Osteoblast (primary cell): ENCODE results near the gene ZNF500. TPM values are rescaled to one million over a fixed set of nuclear protein-coding genes. Genes with fewer than 3 reads are reported as not detected.

Experiments used
- DNase-seq: peaks from one replicate; pipeline ENCODE4 v3.0.0; 2011; ENCODE audit warnings: low spot score, mixed read lengths; ENCODE audit not compliant: insufficient read length; ENCODE audit errors: missing footprints
- H2AFZ ChIP-seq: 2 replicates; pipeline ENCODE4 v1.6.0; 2011; ENCODE audit warnings: mild to moderate bottlenecking, low read length
- H3K27ac ChIP-seq: 2 replicates; pipeline ENCODE4 v1.5.1; 2011; ENCODE audit warnings: mild to moderate bottlenecking, low read depth, low read length, moderate library complexity
- H3K27me3 ChIP-seq: 2 replicates; pipeline ENCODE4 v1.6.0; 2012; ENCODE audit warnings: mild to moderate bottlenecking, control low read depth, inconsistent platforms, low read length, moderate library complexity; ENCODE audit not compliant: insufficient read depth
- H3K36me3 ChIP-seq: 2 replicates; pipeline ENCODE4 v1.5.1; 2011; ENCODE audit warnings: mild to moderate bottlenecking, low read length, control low read depth, moderate library complexity; ENCODE audit not compliant: insufficient read depth
- H3K4me1 ChIP-seq: 2 replicates; pipeline ENCODE4 v1.5.1; 2011; ENCODE audit warnings: mild to moderate bottlenecking, low read length, control low read depth, moderate library complexity; ENCODE audit not compliant: insufficient read depth
- H3K4me2 ChIP-seq: 2 replicates; pipeline ENCODE4 v1.6.0; 2011; ENCODE audit warnings: mild to moderate bottlenecking, low read length; ENCODE audit not compliant: insufficient read depth
- H3K4me3 ChIP-seq: fragments of 200-600 bp; sonication (generic); 3 replicates; pipeline ENCODE4 v1.5.1; 2012; ENCODE audit warnings: mild to moderate bottlenecking, low read length, inconsistent platforms; ENCODE audit not compliant: insufficient read depth
- H3K79me2 ChIP-seq: 2 replicates; pipeline ENCODE4 v1.6.0; 2012; ENCODE audit warnings: mild to moderate bottlenecking, low read length, control low read depth, inconsistent platforms; ENCODE audit not compliant: insufficient read depth
- H3K9me3 ChIP-seq: 2 replicates; pipeline ENCODE4 v1.5.1; 2011; ENCODE audit warnings: low read depth, low read length, control low read depth
- H4K20me1 ChIP-seq: 2 replicates; pipeline ENCODE4 v1.6.0; 2012; ENCODE audit warnings: mild to moderate bottlenecking, low read length, control low read depth; ENCODE audit not compliant: insufficient read depth
- CTCF ChIP-seq: IDR thresholded peaks from 2 replicates; pipeline ENCODE4 v1.5.1; 2011; ENCODE audit warnings: mild to moderate bottlenecking, low read depth, low read length, moderate library complexity; ENCODE audit errors: extremely low read depth
- total RNA-seq: library from RNA; depleted of rRNA; stranded (reverse); fragments of >200 nt; gene quantifications from 2 replicates; pipeline ENCODE4 v1.2.3, GENCODE V29; 2012

The ZNF500 gene
- total RNA-seq, 1 donor = 14.5 TPM

- TF ChIP-seq CTCF = no peak
- Histone ChIP-seq H2AFZ (peak overlapping the region; percentile 83), H4K20me1 (peaks cover 4% of the 10 kb centered on the region), H3K4me3 (peak overlapping the region; percentile 99), H3K79me2 (peaks cover 34% of the 10 kb centered on the region), H3K36me3 (peaks cover 37% of the 10 kb centered on the region), H3K9me3 (no peaks in the 10 kb centered on the region), H3K4me2 (peak overlapping the region; percentile 80), H3K4me1 (peaks cover 20% of the 10 kb centered on the region), H3K27me3 (no peaks in the 10 kb centered on the region), H3K27ac (peak overlapping the region; percentile 83)
- peak; percentile 79 for DNase-seq
These were observed 1.2 kb downstream of the ZNF500 start for GRCh38 chr16:4765511-4766474.

- H3K4me1 ChIP-seq = peaks cover 16% of the 10 kb centered on the region
- H3K4me2 ChIP-seq = no peak overlapping the region
- no peaks in the 10 kb centered on the region for H3K27me3 ChIP-seq
- no peak overlapping the region for H2AFZ ChIP-seq
- peak; percentile 3 for DNase-seq
- no peak overlapping the region for H3K4me3 ChIP-seq
- TF ChIP-seq CTCF = no peak
- no peak overlapping the region for H3K27ac ChIP-seq
- H3K79me2 ChIP-seq = peaks cover 34% of the 10 kb centered on the region
- H3K36me3 ChIP-seq = peaks cover 55% of the 10 kb centered on the region
- H3K9me3 ChIP-seq = no peaks in the 10 kb centered on the region
- peaks cover 9% of the 10 kb centered on the region for H4K20me1 ChIP-seq
These were observed 3.2 kb downstream of the ZNF500 start for GRCh38 chr16:4763791-4764190.

GRCh38 chr16:4762205-4762604 is 4.8 kb downstream of the ZNF500 start:
- H3K4me2 ChIP-seq = no peak overlapping the region
- no peak overlapping the region for H3K27ac ChIP-seq
- H3K36me3 ChIP-seq = peaks cover 67% of the 10 kb centered on the region
- H3K79me2 ChIP-seq = peaks cover 34% of the 10 kb centered on the region
- peak; percentile 29 for DNase-seq
- H3K4me1 ChIP-seq = peaks cover 8% of the 10 kb centered on the region
- no peak overlapping the region for H2AFZ ChIP-seq
- TF ChIP-seq CTCF = no peak
- no peaks in the 10 kb centered on the region for H3K27me3 ChIP-seq
- peaks cover 9% of the 10 kb centered on the region for H4K20me1 ChIP-seq
- H3K9me3 ChIP-seq = no peaks in the 10 kb centered on the region
- no peak overlapping the region for H3K4me3 ChIP-seq

- H4K20me1 ChIP-seq = peaks cover 10% of the 10 kb centered on the region
- H3K4me2 ChIP-seq = no peak overlapping the region
- no peaks in the 10 kb centered on the region for H3K4me1 ChIP-seq
- no peak overlapping the region for H3K4me3 ChIP-seq
- DNase-seq = peak; percentile 63
- H2AFZ ChIP-seq = no peak overlapping the region
- H3K36me3 ChIP-seq = peaks cover 75% of the 10 kb centered on the region
- TF ChIP-seq CTCF = no peak
- peaks cover 21% of the 10 kb centered on the region for H3K79me2 ChIP-seq
- no peak overlapping the region for H3K27ac ChIP-seq
- peaks cover 3% of the 10 kb centered on the region for H3K9me3 ChIP-seq
- no peaks in the 10 kb centered on the region for H3K27me3 ChIP-seq
These were observed 6.6 kb downstream of the ZNF500 start for GRCh38 chr16:4760221-4760910.
